GM12878 (cell line): ENCODE measurements around the gene RPL27A.

ENCODE experiments used
- BACH1 ChIP-seq: fragments of 450-650 bp; IDR thresholded peaks from 2 replicates; pipeline ENCODE4 v1.6.1; 2017; ENCODE audit warnings: mild to moderate bottlenecking, borderline replicate concordance
- CTCF ChIP-seq, 3 experiments: IDR thresholded peaks in 2 of 3; conservative IDR thresholded peaks in 1 of 3; 2 replicates each; pipeline ENCODE4 v1.5.1; 2011; ENCODE audit warnings: low read depth in 3 of 3, low read length in 3 of 3, mild to moderate bottlenecking in 3 of 3, control low read depth in 2 of 3, moderate library complexity in 2 of 3, inconsistent platforms in 1 of 3, mixed read lengths in 1 of 3; ENCODE audit not compliant: control insufficient read depth in 2 of 3, insufficient read depth in 1 of 3; ENCODE audit errors: extremely low read depth in 1 of 3
- E2F4 ChIP-seq: IDR thresholded peaks from 2 replicates; pipeline ENCODE4 v1.6.1; 2012; ENCODE audit warnings: low read depth, low read length, improper control_type of control experiment
- EZH2 ChIP-seq: IDR thresholded peaks from 2 replicates; pipeline ENCODE4 v1.6.1; 2012; ENCODE audit warnings: low read depth, mild to moderate bottlenecking, control low read depth, inconsistent platforms, low read length, borderline replicate concordance; ENCODE audit not compliant: control insufficient read depth
- KAT2A ChIP-seq: conservative IDR thresholded peaks from 2 replicates; pipeline ENCODE4 v1.6.1; 2011; ENCODE audit warnings: low read depth, low read length; ENCODE audit not compliant: control insufficient read depth
- MTA3 ChIP-seq: IDR thresholded peaks from 2 replicates; pipeline ENCODE4 v1.6.1; 2012; ENCODE audit warnings: low read length, inconsistent platforms, borderline replicate concordance
- NBN ChIP-seq: fragments of 450-650 bp; IDR thresholded peaks from 2 replicates; pipeline ENCODE4 v1.6.1; 2016
- NFIC ChIP-seq: IDR thresholded peaks from 2 replicates; pipeline ENCODE4 v1.6.1; 2012; ENCODE audit warnings: low read depth, mild to moderate bottlenecking, inconsistent platforms, low read length, moderate library complexity
- PKNOX1 ChIP-seq: fragments of 450-650 bp; IDR thresholded peaks from 2 replicates; pipeline ENCODE4 v1.6.1; 2016; ENCODE audit warnings: mild to moderate bottlenecking
- POLR2A ChIP-seq: IDR thresholded peaks from 2 replicates; pipeline ENCODE4 v1.6.1; 2011; ENCODE audit warnings: low read depth, mild to moderate bottlenecking, low read length
- POLR2AphosphoS2 ChIP-seq: IDR thresholded peaks from 2 replicates; pipeline ENCODE4 v1.6.1; 2011; ENCODE audit warnings: low read depth, mild to moderate bottlenecking, low read length, improper control_type of control experiment, moderate library complexity
- POLR2AphosphoS5 ChIP-seq: IDR thresholded peaks from 2 replicates; pipeline ENCODE4 v1.6.1; 2011; ENCODE audit warnings: mild to moderate bottlenecking, low read length, inconsistent platforms
- REST ChIP-seq: IDR thresholded peaks from 2 replicates; pipeline ENCODE4 v1.6.1; 2012; ENCODE audit warnings: mild to moderate bottlenecking, low read depth, low read length

GRCh38 chr11:8693010-8693551 is 10.5 kb downstream of the RPL27A start:
- no peak for TF ChIP-seq REST
- no peak for TF ChIP-seq CTCF (IDR thresholded peaks at IDR 0.05 in 2 of 3, conservative IDR thresholded peaks at IDR 0.05 in 1 of 3; ENCODE audit: control insufficient read depth in 2 of 3, extremely low read depth in 1 of 3, insufficient read depth in 1 of 3, low read depth in 3 of 3, low read length in 3 of 3)
- TF ChIP-seq BACH1, result no peak
- no peak for TF ChIP-seq POLR2A
- TF ChIP-seq NFIC, result no peak
- no peak for TF ChIP-seq MTA3
- TF ChIP-seq EZH2, result no peak
- no peak for TF ChIP-seq E2F4
- no peak for TF ChIP-seq POLR2AphosphoS5
- no peak for TF ChIP-seq POLR2AphosphoS2
- TF ChIP-seq NBN, result no peak
- no peak for TF ChIP-seq PKNOX1
- no peak for TF ChIP-seq KAT2A
